GM21786 (cell line): ENCODE data around the gene ERBIN.
A peak's percentile ranks its signal among the peaks of the same experiment; 100 is the strongest.
"Not testable (repeated sequence)": the region's sequence is repeated elsewhere in the genome, so short reads cannot be mapped to it uniquely, and the experiment has no call there.

Experiments used
- ATAC-seq: cut with Tn5 transposase; IDR thresholded peaks from one replicate; pipeline ENCODE4 v1.9.1; 2021; ENCODE audit not compliant: unreplicated experiment

Gene ERBIN

GRCh38 chr5:65961633-65962032 lies 35.3 kb downstream of the ERBIN start:
- ATAC-seq, result peak; percentile 69

DNA sequence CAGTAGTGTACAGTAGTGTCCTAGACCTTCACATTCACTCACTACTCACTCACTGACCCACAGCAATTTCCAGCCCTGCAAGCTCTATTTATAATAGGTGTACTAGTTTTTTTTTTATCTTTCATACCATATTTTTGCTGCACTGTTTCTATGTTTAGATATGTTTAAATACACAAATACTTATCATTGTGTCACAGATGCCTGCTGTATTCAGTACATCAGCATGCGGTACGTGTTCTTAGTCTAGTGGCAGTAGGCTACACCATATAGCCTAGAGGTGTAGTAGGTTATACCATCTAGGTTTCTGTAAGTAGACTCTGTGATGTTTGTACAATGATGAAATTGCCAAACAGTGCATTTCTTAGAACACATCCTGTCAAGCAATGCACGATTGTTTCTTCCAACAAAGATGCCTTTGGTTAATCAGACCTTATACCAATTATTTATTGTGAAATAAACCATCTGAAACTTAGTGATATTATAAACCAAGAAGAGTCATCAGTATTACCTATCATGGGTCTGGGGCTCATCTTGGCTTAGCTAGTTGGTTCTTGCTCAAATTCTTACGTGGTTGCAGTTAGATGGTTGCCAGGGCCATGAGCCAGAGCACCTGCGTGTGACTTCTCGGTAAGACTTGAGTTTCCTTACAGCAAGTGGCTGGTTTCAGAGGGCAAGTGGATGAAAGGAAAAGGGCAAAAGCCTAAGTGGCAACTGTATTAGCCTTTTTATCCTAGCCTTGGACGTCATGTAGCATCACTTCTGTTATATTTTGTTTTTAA lies 41.1 kb downstream of the ERBIN start:
- ATAC-seq, result no peak

DNA sequence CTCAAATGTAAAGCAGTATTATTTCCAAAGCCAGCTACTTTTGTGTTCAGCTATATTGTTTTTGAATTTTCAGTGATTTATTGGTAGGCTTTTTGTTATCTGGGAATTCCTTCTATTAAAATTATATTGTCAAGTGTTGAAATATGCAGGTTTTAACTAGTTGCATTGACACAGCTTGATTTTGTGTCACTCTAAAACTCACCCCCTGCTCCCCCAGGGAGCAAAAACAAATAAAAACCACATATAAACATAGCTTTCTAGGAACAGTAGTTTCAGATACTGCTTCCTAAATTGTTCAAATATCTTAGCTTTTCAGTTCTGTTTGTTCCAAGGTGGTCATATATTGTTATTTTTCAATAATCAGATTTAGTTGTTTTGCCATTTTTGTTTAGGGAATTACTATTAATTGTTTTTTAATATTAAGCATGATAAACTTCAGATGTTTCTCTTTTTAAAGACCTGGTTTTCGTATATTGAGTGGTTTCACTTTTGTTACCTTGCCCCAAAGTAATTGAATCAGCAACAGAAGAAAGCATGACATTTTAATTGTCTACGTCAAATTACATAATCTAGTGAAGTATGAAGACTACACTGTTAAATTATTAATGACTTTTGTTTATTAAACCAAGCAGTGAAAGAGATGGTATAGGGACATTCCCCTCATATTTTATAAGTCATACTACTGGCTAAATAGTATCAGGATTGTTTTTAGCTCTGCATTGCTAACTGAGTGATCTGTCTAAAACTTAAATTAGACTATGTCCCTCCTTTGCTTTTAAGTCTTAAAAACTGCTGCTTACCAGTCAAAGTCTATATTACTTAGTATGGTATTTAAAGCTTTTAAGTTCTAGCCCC lies 43.4 kb downstream of the ERBIN start:
- ATAC-seq, result no peak

- no peak for ATAC-seq
These were observed 44.3 kb downstream of the ERBIN start for GRCh38 chr5:65970481-65971367.

- no peak for ATAC-seq
These were observed 45.3 kb downstream of the ERBIN start for GRCh38 chr5:65971643-65972042.

GRCh38 chr5:65972896-65973295 lies 46.5 kb downstream of the ERBIN start:
- not testable (repeated sequence) for ATAC-seq

DNA sequence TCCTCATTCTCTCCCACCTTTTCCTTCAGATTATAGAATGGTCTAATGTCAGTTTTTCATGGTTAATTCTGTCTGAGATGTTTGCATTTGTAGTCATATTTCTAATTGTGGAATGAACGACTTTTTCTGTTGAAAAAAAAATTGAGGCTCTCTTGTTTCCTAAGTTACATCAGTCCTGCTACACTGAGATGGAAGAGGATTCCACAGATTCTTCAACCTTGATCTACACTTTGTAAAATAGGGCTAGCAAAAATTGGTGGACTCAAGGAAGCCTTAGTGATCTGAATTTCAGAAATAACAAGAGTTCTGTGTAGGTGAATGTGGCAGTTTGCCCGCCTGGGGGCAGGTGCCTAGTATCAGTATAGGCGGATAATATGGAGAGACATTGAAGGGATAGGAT lies 51.9 kb downstream of the ERBIN start:
- ATAC-seq, result no peak

DNA sequence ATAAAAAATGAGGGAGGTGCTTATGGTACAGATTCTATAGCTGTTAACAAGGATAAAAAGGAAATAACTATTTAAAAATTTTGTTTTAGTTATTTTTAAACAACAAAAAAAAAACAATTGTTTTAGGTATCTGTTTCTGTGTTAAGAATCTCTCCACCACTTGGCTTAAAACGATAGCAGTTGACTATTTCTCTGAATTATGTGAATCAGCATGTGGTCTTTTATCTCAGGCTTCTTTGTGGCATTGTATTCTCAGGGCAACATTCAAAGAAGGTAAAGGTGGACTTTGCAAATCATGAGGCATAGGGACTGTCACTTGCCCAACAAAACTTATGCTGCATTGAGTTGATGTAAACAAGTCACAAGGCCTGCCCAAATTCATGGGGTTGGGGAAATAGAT lies 55.2 kb downstream of the ERBIN start:
- no peak for ATAC-seq

DNA sequence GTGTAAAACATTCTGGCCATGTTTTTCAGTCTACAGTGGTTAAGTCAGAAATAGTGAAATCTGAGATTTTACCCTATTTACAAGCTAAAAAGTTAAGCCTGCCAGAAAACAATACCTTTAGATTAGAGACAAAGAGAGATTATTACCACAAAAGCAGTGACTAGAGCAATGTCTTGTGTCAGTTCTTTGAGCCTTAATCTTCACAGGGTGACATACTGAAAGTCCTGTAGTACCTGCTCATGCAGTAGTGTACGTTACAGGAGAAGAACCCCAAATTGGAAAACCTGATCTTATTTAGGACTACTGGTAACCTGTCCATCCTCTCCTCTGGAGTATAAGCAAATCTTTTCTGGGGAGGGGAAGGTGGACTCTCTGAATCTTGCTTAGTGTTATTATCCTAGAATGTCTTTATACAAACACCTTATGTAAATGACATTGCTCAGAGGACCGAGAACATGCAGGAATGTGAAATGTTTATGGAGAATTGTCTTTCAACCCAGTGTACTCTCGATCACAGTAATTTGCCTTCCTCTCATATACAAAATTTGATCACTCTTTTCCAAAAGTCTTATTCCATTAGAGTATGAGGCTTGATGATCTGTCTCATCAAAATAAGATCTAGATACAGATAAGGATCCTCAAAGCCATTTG lies 55.7 kb downstream of the ERBIN start:
- ATAC-seq, result no peak

- ATAC-seq, result no peak
These were observed 56.3 kb downstream of the ERBIN start for GRCh38 chr5:65982635-65983034.

DNA sequence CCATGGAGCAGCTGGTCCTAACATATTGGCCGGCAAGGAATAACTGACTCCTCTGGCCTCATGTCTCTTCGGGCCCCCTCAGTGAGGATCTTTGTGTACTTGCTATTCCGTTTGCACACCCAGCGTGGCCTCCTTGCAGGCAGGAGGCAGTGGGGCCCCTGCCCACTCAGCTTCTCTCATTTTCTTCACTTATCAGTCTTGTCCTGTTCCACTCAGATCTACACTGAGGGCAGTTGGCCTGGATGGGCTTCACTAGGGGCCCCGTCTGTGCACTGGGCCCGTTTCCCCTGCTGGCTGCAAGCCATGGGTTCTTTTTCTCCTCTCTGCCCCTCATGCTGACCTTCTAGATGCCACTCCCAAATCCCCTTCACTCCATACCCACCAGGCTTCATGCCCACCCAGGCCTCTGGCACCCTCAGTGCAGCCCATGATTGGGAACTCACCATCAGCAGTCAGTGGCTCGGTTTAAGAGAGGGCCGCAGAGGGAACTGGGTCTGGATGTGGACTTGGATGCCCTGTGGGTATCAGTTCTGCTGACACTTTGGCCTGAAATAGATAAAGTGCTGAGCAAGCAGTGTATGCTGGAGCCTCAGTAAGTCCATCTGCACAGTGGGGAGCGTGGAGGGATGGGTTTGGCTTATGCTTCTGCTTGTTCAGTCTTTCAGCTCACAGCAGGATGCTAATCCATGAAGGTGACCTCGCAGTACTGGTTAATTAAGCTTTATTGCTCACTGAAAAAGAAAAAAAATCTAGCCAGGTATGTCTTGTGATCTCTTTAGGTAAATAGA lies 57.9 kb downstream of the ERBIN start:
- no peak for ATAC-seq

GRCh38 chr5:65986050-65986451 lies 59.7 kb downstream of the ERBIN start:
- ATAC-seq, result no peak

- ATAC-seq, result no peak
These were observed 60.4 kb downstream of the ERBIN start for GRCh38 chr5:65986796-65987195.

DNA sequence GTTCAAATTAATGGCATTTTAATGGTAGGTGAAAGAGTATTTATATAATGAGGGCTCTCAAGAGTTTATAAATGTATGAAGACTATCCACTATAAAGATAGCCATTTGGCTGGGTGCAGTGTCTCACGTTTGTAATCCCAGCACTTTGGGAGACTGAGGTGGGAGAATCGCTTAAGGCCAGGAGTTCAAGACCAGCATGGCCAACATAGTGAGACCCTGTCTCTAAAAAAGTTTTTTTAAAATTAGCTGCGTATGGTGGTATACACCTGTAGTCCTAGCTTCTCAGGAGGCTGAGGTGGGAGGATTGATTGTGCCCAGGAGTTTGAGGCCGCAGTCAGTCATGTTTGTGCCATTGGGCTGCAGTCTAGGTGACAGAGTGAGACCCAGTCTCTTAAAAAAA lies 61.6 kb downstream of the ERBIN start:
- no peak for ATAC-seq

DNA sequence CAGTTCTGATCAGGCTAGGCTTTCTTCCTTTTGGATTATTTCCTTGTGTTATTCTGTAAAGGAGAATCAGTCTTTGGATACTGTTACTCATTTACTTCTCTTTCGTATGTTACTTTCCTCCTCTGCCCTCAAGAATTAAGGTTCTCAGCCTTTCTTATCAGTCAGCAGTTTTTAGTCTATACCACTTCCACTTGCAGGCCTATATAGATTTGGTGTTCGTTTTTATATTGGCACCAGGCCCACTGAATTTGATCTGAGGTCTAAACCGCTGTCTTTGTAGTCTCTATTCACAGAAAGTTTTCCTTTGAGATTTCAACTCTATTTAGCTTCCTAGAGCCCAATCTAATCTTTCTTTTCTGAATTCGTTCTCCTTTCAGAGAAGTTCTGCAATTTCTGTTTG lies 62.8 kb downstream of the ERBIN start:
- no peak for ATAC-seq

DNA sequence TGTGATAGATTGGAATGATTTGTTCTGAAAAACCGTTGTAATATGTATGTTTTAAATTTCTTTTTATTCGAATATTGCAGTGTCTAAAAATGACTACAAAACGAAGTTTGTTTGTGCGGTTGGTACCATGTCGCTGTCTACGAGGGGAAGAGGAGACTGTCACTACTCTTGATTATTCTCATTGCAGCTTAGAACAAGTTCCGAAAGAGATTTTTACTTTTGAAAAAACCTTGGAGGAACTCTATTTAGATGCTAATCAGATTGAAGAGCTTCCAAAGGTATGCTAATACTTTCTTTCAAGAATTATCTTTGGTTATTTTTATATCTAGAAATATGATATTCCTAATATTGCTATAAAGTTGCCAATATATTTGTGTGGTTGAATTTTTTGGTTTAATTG lies 66.3 kb downstream of the ERBIN start:
- no peak for ATAC-seq

DNA sequence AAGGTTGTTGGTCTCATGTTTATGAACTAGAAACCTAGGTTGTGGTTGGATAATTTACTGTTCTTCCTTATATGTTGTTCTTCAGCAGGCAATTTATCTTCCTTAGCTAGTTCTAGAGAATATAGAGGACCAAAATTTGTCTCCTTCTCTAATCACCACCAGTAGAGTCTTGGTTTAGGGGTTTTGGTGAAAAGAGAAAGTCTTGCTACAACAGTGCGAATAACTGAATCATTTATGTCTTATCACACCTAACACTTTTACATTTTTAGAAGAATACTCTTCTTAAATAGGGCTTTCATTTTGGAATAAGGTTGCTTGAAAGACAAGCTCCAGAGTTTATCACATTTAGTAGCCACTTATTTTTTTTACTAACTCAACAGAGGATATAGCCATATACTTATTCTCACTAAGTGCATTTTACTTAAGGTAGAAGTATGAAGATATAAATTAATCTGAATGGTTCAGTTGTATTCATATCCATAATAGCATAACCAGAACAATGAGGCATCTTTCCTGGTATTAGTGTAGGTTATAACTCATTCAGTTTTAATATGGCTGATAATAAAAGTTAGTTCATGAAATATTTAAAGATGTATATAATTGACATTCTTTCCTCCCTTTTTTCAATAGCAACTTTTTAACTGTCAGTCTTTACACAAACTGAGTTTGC lies 67.9 kb downstream of the ERBIN start:
- no peak for ATAC-seq

DNA sequence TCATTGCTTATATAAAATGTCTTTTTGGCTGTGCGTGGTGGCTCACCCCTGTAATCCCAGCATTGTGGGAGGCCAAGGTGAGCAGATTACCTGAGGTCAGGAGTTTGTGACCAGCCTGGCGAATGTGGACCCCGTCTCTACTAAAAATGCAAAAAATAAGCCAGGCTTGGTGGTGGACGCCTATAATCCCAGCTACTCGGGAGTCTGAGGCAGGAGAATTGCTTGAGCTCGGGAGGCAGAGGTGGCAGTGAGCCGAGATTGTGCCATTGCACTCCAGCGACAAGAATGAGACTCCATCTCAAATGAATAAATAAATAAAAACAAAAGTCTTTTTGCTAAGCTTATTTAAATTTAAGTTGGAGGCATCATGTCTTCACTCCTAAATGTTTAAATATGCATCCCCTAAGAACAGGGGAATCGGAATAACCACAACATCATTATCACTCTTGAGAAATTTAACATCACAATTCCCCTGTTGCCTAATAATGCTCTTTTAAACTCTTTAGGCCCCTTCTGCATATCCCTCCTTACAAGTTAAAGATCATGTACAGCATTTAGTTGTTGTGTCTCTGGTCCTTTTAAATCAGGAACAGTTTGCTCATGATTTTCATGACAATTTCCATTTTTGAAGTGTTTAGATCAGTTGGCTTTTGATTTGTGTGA lies 72.8 kb downstream of the ERBIN start:
- no peak for ATAC-seq

DNA sequence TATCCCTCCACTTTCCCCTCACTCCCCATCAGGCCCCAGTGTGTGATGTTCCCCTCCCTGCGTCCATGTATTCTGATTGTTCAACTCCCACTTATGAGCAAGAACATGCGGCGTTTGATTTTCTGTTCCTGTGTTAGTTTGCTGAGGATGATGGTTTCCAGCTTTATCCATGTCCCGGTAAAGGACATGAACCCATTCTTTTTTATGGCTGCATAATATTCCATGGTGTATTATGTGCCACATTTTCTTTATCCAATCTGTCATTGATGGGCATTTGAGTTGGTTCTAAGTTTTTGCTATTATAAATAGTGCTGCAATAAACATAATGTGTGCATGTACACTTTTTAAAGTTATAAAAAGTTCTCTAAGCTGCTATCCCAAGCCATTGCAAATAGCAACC lies 75.6 kb downstream of the ERBIN start:
- ATAC-seq, result no peak
